ENCODE data around the gene PAQR7.

The PAQR7 gene, protein sequence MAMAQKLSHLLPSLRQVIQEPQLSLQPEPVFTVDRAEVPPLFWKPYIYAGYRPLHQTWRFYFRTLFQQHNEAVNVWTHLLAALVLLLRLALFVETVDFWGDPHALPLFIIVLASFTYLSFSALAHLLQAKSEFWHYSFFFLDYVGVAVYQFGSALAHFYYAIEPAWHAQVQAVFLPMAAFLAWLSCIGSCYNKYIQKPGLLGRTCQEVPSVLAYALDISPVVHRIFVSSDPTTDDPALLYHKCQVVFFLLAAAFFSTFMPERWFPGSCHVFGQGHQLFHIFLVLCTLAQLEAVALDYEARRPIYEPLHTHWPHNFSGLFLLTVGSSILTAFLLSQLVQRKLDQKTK

DNA sequence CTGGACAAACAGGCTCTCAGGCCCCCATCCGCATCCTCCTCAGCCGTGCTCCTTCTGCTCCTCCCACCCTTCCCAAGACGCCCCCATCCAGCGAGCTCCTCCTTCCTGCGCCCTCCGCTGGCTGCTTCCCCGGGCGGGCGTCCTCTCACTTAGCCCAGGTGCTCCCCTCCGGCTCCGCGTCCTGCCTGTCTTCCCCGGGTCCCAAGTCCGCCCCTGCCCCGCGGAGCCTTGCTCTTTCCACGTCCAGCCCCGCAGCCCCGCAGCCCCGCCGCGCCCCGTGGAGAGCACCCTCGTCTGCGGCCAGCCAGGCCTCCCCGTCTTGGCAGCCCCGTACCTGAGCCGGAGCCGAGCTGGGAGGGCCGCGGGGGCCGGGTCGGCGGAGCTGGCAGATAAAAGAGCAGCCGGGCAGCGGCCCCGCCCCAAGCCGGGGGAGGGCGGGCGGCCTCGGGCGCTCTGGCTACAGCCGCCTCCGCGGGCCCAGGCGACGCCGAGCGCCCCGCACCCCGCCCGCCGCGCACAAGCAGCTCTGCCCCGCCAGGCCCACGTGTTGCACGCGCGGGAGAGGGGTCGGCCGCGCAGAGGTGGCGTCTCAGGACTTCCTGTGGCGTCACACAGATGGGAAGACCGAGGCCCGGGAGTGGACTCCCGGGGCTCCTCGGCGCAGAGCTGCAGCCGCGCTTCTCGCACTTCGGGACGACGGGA lies at the start of gene PAQR7:
TSS of gene PAQR7 (minus strand) at position 555 of the 702 bp plus-strand sequence. CDS start 11,869 bp downstream, outside the sequence.
- peak; percentile 40 to 48 for DNase-seq (ENCODE audit: low read depth in 2 of 2)

DNA sequence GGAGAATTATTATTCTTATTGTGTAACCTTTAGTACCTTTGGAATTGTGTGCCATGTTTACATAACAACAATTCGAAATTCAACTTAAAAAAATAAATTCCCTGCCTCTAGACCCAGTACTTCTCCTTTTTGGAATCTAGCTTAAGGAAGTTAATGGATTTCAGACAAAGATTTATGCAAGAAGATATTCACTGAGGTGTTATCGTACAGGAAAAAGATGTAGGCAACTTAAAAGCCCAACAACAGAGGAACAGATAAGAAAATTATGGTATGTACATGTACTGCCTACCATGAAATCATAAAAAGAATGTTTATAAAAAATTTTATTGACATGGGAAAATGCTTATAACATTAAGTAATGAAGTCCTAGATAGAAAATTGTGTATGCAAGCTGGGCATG lies 48.9 kb upstream of the PAQR7 start:
- DNase-seq (ENCODE audit: low read depth in 2 of 2) = no peak

DNA sequence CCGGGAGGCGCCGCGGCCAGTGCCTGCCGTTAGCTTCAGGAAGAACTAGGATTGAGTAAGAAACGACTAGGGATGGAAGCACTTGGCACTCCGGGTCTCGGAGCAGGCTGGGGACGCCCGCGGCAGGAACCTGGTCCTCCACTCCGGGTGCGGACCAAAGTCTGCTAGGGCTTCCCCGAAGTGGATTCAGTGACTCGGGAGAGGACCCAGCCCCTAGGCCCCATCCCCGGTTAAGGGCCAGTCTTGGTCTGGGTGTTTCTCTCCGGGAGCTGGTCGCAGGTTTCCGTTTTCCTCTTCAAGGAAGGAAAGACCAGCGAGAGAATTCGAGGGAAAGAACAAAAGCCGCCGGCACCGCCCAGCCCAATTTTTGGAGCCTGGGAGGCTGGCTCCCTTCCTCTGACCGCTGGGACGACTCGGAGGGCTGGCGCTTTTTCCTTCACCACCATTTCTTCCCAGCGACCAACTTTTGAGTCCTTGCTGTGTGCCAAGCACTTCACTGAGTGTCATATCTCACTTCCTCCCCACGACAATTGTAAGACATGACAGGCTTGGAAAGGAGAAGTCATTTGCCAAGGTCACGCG lies 47.6 kb upstream of the PAQR7 start:
- no peak for DNase-seq (ENCODE audit: low read depth in 2 of 2)

DNA sequence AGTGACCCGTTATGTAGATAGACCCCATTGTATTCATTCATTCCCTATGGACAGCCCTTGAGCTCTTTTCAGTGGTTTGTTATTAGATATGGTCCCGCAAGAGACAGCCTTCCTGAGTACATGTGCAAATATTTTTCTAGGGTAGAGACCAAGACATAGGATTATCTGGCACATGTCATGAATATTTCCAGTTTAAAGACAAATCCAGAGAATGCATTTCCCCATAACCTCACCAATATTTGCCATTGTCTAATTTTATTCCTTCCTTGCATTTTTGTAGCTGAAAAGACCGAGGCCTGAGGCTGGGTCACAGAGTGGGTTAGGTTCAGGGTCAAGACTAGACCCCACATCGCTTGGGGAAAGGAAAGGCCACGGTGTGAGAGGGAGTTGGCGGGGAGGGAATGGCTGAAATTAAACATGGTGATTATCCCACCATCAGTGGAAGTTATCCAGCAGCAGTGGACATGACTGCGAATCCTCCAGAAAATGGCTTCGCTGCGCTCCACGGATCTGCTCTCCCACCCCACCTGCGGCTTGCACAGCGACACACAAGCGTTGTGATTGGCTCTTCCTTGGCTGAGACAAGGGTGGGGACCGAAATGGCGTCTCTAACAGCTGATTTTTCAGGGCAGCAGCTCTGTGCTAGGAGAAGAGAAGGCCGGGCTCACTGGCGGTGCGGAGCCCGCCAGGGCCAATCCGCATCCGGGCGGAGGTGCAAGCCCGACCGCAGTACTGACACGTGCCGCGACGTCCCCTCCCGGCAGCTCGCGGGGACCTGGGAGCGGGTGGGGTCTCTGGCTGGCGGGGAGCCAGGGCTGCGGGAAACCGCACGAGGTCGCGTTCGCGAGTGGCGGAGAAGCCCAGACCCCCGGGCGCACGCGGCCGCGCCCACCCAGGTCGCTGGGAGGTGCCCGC lies 46.8 kb upstream of the PAQR7 start:
- peak in 1 of 2 donors; percentile 22 for DNase-seq (ENCODE audit: low read depth in 2 of 2)

DNA sequence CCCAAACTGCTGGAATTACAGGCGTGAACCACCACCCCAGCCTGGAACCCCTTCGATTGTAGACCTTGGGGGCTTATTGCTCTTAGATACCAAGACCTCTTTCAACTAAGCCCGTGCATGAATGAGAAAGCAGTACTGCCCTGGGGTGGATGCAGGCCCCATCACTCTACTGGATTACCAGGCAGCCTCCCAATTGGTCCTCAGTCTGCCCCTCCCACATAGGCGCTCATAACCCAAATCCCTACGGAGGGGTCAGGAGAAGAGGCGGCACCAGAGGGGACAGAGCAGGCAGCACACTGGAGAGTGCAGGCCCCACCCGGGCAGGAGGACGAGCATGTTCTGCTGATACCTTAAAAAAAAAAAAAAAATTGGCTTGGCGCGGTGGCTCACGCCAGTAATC lies 43.1 kb upstream of the PAQR7 start:
- DNase-seq (ENCODE audit: low read depth in 2 of 2) = no peak

DNA sequence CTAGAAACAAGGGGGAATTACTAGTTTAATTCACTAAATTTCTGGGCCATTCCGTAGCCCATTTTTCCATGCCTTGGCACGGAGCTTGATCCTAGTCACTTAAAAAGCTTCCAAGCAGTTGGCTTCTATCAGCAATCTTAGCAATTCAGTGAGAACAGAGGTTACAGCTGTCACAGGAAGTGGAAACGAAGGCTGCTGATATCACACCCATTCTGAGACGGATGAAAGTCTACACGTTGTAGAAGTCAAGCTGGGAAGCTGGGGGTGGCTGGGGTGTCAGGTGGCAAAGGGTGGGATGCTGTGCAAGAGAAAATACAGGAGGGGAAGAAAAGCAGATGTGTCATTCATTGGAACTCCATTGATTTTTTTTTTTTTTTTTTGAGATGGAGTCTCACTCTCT lies 42.5 kb upstream of the PAQR7 start:
- no peak for DNase-seq (ENCODE audit: low read depth in 2 of 2)

DNA sequence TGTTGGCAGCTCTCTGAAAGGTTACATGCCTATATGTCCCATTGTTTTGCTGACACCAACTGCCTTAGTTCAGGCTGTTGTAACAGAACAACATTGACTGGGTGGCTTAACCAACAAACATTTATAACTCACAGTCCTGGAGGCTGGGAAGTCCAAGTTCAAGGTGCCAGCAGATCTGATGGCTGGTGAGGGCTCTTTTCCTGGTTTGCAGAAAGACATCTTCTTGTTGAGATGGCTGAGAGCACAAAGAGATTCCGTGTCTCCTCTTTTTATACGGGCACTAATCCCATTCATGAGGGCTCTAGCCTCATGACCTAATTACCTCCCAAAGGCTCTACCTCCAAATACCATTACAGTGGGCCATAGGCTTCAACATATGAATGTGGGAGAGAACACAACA lies 41.0 kb upstream of the PAQR7 start:
- no peak for DNase-seq (ENCODE audit: low read depth in 2 of 2)

DNA sequence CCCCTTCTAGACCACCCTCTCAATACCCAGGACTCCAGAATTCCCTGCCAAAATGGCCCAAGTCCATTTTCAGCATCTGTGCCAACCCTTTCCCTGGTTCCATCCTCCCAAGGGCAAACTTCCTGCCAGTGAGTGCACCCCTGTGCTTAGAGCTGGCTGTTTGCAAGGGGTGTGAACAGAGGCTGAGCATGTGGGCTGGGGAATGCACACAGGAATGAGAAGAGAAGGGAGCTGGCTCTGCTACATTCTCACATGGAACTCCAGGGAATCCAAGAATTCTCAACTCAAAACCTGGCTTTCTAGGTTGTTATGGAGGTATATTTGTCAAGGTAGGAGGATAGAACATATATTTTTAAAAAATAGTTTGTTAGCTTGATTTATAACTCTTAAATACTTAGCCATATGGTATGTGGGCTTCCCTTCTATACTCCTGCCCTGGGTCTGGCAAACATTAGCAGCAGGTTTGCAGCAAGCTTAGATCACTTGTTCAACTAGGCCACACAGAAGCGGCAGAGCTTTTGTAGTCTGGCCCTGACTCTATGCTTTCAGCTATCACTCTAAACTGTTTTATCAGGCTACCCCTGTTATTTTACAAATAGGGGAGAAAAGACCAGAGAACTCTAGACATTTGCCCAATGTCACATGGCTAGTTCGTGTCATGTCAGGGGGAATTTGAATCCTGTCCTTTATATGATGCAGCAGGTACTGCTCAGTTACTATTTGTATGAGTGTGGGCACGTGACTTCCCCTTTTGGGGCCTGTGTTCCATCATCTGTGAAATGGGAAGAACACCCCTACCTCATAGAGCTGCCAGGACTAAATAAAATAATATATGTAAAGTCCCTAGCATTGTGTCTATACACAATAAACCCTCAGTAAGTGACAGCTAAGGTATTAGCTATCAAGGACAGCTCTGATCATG lies 38.8 kb upstream of the PAQR7 start:
- no peak for DNase-seq (ENCODE audit: low read depth in 2 of 2)

DNA sequence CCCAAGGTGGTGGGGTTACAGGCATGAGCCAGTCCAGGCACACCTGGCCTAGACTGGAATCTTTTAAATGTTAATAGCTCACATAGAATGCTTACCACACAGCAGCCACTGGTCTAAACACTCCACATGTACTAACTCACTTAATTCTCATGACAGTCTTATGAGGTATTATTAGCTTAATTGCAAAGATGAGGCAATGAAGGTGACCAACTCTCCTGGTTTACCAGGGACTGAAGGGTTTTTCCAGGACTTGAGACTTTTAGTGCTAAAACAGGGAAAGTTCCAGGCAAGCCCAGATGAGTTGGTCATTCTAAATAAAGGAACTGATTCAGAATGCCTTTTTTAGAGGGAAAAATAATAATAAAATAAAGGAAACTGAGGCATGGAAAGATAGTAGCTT lies 37.7 kb upstream of the PAQR7 start:
- DNase-seq (ENCODE audit: low read depth in 2 of 2) = no peak

DNA sequence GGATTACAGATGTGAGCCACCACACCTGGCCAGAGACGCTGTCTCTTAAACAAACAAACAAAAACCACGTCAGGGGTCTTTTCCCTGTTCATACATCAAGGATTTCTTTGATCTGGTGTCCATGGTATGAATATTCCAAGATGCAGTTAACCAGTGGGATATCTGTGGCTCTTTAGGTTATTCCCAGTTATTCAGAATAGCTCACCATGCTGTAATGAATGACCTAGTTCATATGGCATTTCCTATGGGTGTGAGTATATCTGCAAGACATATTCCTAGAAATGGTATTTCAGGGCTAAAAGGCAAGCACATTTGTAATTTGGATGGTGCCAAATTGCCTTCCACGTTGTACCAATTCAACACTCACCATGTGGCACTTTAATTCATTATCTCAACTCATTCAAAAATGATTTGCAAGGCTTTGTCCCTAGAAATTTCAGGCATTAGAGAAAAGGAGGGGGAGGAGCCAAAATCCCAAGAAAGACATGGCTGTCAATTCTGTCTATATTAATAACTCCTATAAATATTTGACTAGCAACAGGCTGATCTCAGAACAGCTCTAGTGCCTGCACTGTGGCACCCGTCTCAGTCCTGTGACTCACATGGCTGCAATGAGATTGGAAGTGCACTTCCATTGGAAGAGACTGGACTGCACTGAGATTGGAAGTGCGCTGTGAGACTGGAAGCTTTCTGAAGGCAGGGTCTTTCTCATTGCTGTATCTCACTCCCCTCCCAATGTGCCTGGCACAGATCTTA lies 36.7 kb upstream of the PAQR7 start:
- no peak for DNase-seq (ENCODE audit: low read depth in 2 of 2)

DNA sequence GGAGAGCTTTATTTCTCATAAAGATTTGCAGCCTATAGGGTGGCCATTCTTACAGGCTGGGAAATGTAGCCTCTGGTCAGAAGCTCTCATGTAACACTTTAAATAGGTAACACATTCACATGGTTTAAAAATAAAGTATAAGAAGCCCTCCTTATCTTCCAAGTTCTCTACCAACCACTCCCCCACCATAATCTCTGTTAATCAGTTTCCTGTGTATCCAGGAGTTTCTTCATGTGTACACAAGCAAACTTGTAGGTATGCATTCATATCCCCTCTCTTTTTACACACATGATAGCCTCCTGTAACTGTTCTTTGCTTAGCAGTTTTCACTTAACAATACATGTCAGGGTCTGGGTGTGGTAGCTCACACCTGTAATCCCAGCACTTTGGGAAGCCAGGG lies 35.7 kb upstream of the PAQR7 start:
- DNase-seq (ENCODE audit: low read depth in 2 of 2) = no peak

DNA sequence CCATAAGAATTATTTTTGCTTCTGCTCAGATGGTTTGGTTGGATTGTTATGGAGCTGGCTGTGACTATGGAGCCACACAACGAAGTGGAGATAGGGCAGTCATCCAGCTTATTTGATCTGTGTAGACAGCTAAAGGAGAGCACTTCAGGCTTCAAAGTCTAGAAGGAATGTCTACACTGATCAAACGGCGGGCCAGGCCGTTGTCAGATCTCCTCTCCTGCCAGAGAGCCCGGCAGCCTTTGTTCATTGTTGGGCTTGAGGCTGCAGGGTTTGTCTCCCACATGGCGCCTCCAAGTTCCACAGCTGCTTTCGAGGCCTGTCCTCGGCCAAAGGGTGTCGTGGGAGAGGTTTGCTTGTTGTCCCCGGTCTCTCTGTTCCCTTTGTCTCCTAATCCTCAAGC lies 33.5 kb upstream of the PAQR7 start:
- no peak for DNase-seq (ENCODE audit: low read depth in 2 of 2)

DNA sequence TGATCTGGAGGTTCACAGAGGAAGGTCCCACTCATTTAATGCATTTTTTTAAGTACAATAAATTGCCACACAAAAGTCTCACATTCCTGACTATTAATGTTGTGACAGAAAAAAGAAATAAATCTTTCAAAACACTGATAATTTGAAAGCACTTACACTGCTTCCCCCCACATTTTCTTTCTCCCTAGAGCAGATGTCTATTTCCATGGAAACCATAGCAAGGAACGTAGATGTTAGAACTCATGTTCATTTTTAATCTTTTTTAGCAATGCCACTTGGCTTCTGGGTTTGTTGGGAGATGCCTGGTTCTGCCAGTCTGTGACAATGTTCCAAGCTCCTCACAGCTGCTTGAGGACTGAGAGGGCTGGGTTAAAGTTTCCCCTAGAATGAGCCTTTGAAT lies 32.7 kb upstream of the PAQR7 start:
- DNase-seq (ENCODE audit: low read depth in 2 of 2) = no peak

DNA sequence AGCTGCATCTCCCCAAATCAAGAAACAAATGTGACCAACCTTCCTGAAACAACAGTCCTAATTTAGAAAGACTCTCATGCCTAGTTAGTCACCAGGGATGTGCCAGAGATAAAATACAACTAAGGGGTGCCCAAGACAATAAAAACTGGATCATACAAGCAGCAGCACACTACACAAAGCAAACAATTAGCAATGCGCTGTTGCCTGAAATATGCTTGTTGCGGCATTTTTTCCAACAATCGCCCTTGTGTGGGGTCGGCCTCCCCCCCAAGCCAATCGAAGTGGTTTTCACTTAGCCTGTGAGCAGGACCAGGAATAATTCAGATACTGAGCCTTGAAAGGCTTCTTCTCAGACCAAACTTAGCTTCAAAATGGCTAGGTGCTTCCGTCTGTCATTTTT lies 32.1 kb upstream of the PAQR7 start:
- no peak for DNase-seq (ENCODE audit: low read depth in 2 of 2)

DNA sequence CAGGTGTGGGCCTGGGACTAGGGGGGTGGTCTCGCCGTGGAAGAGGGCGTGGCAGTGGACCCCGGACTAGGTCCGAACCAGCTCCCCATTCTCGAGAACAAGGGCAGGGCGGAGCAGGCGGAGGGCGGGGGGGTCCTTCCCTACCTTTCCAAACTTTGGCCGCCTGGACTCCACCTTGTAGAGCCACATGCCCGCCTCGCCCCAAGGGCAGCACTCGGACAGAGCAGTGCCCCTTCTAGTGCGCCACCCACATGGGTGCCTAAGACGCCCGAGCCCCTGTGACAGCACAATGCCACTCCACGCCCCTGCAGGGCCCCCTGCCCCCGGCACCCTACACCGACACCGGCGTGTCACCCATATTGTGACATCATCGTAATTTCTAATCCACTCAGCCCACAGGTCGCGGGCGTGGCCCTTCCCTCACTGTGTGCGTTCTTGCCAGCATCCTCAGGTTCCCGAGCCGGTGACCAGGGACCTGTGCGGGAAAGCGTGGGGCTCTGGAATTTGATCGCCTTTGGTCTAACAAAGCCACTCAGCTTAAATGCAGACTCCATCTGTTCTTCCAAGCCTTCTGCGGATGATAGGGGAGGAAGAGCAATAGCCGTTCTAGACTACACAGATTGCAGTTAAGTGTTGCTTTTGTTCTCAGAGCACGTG lies 31.3 kb upstream of the PAQR7 start:
- no peak for DNase-seq (ENCODE audit: low read depth in 2 of 2)

DNA sequence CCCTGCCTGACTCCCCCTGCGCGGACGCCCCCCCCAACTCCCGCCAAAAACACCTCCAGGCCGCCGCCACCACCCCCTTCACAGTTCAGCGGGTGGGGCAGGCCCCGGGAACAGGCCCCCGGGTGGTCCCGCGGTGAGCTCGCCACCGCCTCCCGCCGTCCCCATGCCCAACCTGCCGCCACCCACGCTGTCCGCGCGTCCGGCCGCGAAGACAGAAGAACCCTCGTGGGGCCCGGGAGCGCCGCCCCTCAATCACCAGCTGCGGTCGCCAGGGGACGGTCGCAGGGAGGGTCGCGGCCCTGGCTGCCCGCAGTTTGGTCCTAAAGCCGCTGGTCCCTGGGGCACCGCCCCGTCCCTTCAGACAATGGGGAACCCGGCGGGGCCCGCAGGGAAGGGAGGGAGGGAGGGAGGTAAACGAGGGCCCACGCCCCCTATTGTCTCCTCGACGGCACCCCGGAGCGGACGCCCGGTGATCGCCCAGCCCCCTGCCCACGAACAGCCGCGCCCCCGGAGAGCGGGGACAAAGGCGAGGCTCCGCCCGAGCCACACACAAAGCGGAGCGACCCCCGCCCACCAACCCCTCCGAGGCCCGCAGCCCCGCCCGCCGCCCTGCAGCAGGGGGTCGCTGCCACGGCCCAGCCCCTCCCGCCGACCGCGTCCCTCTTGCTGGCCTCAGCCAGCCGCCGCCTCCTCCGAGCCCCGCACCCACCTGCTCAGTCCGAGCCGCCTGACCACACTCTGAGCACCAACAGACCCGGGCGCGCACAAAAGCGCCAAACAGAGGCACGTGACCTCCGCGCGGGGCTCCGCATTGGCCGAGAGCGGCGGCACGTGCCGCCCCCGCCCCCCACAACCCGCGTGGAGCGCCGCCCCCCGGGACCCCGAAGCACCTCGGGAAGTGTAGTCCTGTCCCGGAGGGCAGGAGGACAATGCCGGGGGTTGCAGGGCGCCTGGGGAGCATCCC lies 30.5 kb upstream of the PAQR7 start, which contains the start of gene STMN1:
TSS of gene STMN1 (minus strand) at position 740 of the 964 bp plus-strand sequence. CDS start 1,743 bp downstream, outside the sequence.
- DNase-seq (ENCODE audit: low read depth in 2 of 2) = peak; percentile 87 to 88

DNA sequence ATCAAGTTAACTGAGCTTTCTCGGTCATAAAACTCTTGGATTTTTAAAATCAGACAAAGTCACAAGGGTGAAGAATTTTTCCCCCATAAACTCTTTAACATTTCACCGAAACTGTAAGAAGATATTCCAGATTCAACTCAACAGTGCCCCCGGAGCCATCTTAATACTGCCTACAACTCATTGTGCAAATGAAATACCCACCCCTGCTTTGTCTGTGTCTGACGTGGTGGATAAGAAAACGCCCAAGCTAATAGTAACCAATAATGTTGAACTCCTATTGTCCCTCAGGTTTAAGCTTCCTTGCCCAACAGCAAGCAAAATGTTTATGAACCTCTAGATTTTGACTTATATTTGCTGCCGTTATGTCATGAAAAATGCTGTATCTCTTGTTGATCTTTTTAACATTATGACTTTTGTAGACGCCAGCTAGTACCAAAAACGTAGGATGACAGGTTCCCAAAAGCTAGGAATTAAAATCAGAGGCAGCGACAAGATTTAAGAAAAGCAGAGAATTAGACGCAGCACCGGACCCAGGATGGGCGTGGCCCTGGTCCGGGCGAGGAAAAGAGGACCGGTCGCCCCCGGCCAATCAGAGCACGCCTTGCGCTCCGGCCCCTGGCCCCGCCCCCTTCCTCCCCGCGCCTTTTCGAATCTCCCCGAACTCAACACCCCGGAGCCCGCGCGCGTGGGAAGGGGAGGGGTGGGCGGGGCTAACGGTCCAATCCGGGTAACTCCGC lies 29.6 kb upstream of the PAQR7 start:
- peak; percentile 93 to 97 for DNase-seq (ENCODE audit: low read depth in 2 of 2)

DNA sequence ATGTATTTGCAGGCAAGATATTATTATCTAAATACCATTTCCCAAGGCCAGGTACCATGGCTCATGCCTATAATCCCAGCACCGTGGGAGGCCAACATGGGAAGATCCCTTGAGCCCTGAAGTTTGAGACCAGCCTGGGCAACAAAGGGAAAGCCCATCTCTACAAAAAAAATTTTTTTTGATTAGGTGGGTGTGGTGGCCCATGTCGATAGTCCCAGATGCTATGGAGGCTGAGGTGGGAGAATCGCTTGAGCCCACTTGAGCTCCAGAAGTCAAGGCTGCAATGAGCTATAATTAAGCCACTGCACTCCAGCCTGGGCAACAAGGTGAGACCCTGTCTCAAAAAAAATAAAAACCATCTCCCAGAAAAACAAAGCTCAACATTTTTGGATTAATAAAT lies 28.5 kb upstream of the PAQR7 start:
- DNase-seq (ENCODE audit: low read depth in 2 of 2) = no peak

Measured in stimulated activated CD4-positive, alpha-beta T cell treated with anti-CD3 and anti-CD28 coated beads, Interleukin-15, amount 100 ng/mL, for 48 hours (primary cell).